Loucy (cell line): ENCODE results near the gene EIF3B.

Experiments
- CTCF ChIP-seq: fragments of 200-600 bp; sonication (generic); conservative IDR thresholded peaks from 2 replicates; pipeline ENCODE4 v1.5.1; 2014; ENCODE audit warnings: mild to moderate bottlenecking, antibody characterized with exemption, low read length
- EZH2phosphoT487 ChIP-seq: fragments of 200-600 bp; IDR thresholded peaks from 2 replicates; pipeline ENCODE4 v1.6.1; 2018; ENCODE audit warnings: antibody characterized with exemption, mild to moderate bottlenecking, moderate library complexity, borderline replicate concordance

DNA sequence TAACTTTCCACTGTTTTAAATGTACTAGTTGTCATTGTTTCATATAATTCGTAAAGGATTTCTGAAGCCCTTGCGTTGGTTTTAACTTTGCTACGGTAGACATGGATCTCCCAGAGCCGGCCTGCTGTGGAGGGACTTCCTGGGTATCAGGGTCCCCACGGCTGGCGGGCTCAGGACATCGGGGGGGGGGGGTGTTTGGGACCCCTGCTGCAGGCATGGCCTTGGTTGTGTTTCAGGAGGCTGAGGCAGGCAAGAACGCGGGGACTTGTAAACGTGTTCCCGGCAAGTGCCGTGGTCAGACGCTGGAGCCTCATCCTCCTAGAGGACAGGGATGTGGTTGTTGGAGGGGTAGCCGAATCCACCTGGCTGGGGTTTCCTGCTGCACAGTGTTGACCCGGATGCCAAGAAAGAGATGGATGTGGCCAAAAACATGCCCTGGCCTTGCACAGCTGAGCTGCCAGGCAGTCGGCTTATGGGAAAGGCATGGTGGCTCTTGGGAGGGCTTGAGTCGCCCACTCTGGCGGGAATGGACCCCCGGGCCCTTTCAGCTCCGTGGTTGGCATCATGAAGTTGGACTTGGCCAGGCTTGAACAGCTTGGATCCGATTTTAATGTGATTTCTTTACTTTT lies 27.4 kb downstream of the EIF3B start:
- TF ChIP-seq CTCF (no peak), EZH2phosphoT487 (no peak)
